HepG2 (cell line): ENCODE measurements around the gene CPNE1. TPM values are rescaled to one million over a fixed set of nuclear protein-coding genes. Genes with fewer than 3 reads are reported as not detected.

Source experiments
- FOXO1 ChIP-seq: sonication (generic); formaldehyde crosslinking; IDR thresholded peaks from 2 replicates; pipeline ENCODE4 v1.4.0; 2020; ENCODE audit warnings: missing genetic modification reagents
- GFI1 ChIP-seq: sonication (generic); formaldehyde crosslinking; IDR thresholded peaks from 2 replicates; pipeline ENCODE4 v1.5.0; 2020; ENCODE audit warnings: missing genetic modification reagents, mild to moderate bottlenecking, borderline replicate concordance
- KDM4B ChIP-seq: sonication (generic); formaldehyde crosslinking; IDR thresholded peaks from 2 replicates; pipeline ENCODE4 v1.4.0; 2020; ENCODE audit warnings: missing genetic modification reagents
- LCORL ChIP-seq, 2 experiments: fragments of 450-650 bp in 1 of 2; sonication (generic) in 1 of 2; formaldehyde crosslinking in 1 of 2; IDR thresholded peaks; 2 replicates each; pipeline versions ENCODE4 v1.5.0 to v1.6.1; 2017 to 2020; ENCODE audit warnings: antibody characterized with exemption in 1 of 2, missing genetic modification reagents in 1 of 2
- PAWR ChIP-seq: sonication (generic); formaldehyde crosslinking; IDR thresholded peaks from 2 replicates; pipeline ENCODE4 v1.4.0; 2020; ENCODE audit warnings: missing genetic modification reagents, mild to moderate bottlenecking, borderline replicate concordance
- PHF21A ChIP-seq: sonication (generic); formaldehyde crosslinking; IDR thresholded peaks from 2 replicates; pipeline ENCODE4 v1.5.0; 2020; ENCODE audit warnings: mild to moderate bottlenecking, missing genetic modification reagents
- POLR2A ChIP-seq, 2 experiments: IDR thresholded peaks; 2 replicates each; pipeline ENCODE4 v1.6.1; 2011; ENCODE audit warnings: low read depth in 2 of 2, low read length in 2 of 2, mild to moderate bottlenecking in 1 of 2, moderate library complexity in 1 of 2; ENCODE audit not compliant: insufficient read depth in 1 of 2
- RBM39 ChIP-seq: fragments of 200-400 bp; formaldehyde crosslinking; IDR thresholded peaks from one replicate; pipeline ENCODE4 v1.6.1; 2018; ENCODE audit warnings: antibody characterized with exemption, mild to moderate bottlenecking, low read depth, low read length; ENCODE audit not compliant: poor library complexity, severe bottlenecking
- SMC3 ChIP-seq: IDR thresholded peaks from 2 replicates; pipeline ENCODE4 v1.6.1; 2011; ENCODE audit warnings: low read length, improper control_type of control experiment
- ZFP1 ChIP-seq: IDR thresholded peaks from 2 replicates; pipeline ENCODE4 v1.6.1; 2016
- ZFY ChIP-seq: sonication (generic); formaldehyde crosslinking; IDR thresholded peaks from 2 replicates; pipeline ENCODE4 v1.4.0; 2020; ENCODE audit warnings: missing genetic modification reagents
- ZNF577 ChIP-seq: sonication (generic); formaldehyde crosslinking; IDR thresholded peaks from 2 replicates; pipeline ENCODE4 v1.4.0; 2020; ENCODE audit warnings: mild to moderate bottlenecking, low read depth, missing genetic modification reagents, borderline replicate concordance
- ZSCAN25 ChIP-seq: sonication (generic); formaldehyde crosslinking; IDR thresholded peaks from 2 replicates; pipeline ENCODE4 v1.8.0; 2022; ENCODE audit warnings: mild to moderate bottlenecking, missing genetic modification reagents
- polyA plus RNA-seq, 8 experiments: library from polyadenylated mRNA; depleted of rRNA in 3 of 8; stranded (reverse) in 7 of 8; unstranded in 1 of 8; fragments of >200 nt; fragmentation: Illumina TruSeq in 4 of 8; extraction: Trizol in 4 of 8; gene quantifications; 2 replicates each; pipeline versions ENCODE4 v1.2.1 to v1.2.3, GENCODE V29; 2011 to 2016; ENCODE audit warnings: low read depth in 4 of 8, missing spikeins in 1 of 8, mixed read lengths in 1 of 8; ENCODE audit not compliant: insufficient read depth in 1 of 8
- total RNA-seq, 5 experiments: library from RNA; depleted of rRNA; stranded (reverse); fragments of >200 nt; fragmentation: Illumina TruSeq; extraction: Trizol; gene quantifications; 2 replicates each; pipeline ENCODE4 v1.2.3, GENCODE V29; 2016; ENCODE audit warnings: low read depth in 1 of 5
- TF ChIP-seq, protein P1 (sequence below): sonication (generic); formaldehyde crosslinking; IDR thresholded peaks from 2 replicates; pipeline ENCODE4 v1.4.0; 2020; ENCODE audit warnings: mild to moderate bottlenecking, missing genetic modification reagents
- TF ChIP-seq, protein P2 (sequence below): sonication (generic); formaldehyde crosslinking; conservative IDR thresholded peaks from 2 replicates; pipeline ENCODE4 v1.8.0; 2022; ENCODE audit warnings: mild to moderate bottlenecking, moderate library complexity, missing genetic modification reagents
- TF ChIP-seq, protein P3 (sequence below): sonication (generic); formaldehyde crosslinking; IDR thresholded peaks from 2 replicates; pipeline ENCODE4 v1.8.1; 2023; ENCODE audit warnings: missing genetic modification reagents, inconsistent platforms, borderline replicate concordance
- TF ChIP-seq, protein P4 (sequence below): sonication (generic); formaldehyde crosslinking; IDR thresholded peaks from 2 replicates; pipeline ENCODE4 v1.4.0; 2020; ENCODE audit warnings: missing genetic modification reagents
- TF ChIP-seq, protein P5 (sequence below): sonication (generic); formaldehyde crosslinking; IDR thresholded peaks from 2 replicates; pipeline ENCODE4 v1.5.1; 2020; ENCODE audit warnings: missing genetic modification reagents, mild to moderate bottlenecking, borderline replicate concordance
- TF ChIP-seq, protein P6 (sequence below): IDR thresholded peaks from 2 replicates; pipeline ENCODE4 v1.6.1; 2016; ENCODE audit warnings: missing genetic modification reagents, missing compliant biosample characterization

CPNE1 gene
- total and polyA plus RNA-seq, 2 of the 13 experiments (the other 11 are each of a cell fraction or from before 2014, with no cell fraction given) = 408 to 431 TPM

DNA sequence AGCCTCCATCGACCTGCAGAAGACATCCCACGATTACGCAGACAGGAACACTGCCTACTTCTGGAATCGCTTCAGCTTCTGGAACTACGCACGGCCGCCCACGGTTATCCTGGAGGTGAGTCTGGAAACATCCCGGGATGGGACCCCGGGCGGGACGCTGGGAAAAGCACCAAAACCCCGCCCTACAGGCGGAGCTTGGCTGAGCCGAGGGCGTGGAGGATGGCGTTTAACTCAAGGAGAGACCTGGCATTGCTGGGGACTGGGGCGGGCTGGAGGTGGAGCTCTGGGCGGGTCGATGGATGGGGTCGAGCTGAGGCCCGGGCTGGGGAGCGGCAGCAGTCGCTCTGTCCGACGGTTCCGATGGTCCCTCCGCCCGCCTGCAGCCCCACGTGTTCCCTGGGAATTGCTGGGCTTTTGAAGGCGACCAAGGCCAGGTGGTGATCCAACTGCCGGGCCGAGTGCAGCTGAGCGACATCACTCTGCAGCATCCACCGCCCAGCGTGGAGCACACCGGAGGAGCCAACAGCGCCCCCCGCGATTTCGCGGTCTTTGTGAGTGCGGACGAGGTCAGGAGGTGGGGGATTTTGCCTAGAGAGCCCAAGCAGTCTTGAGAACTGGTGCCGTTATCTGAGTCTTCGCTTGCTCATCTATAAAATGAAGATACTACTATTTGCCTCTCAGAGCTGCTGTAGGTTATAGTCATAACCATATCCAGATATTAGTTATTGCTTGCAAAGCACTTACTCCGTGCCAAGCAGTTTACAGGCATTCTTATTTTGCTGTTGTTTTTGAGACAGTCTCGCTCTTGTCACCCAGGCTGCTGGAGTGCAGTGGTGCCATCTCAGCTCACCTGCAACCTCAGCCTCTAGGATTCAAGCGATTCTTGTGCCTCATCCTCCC is 45.3 kb downstream of the CPNE1 start (continued):
- TF ChIP-seq KDM4B (CRISPR knock-in tag) (no peak), ZNF577 (CRISPR knock-in tag) (no peak), RBM39 (peak; percentile 97), PAWR (CRISPR knock-in tag) (no peak; the same call in 1 of the 2 replicates), ZFP1 (peak; percentile 93), ZFY (CRISPR knock-in tag) (peak; percentile 85), SMC3 (no peak; the same call in 1 of the 2 replicates), LCORL (IDR thresholded peaks at IDR 0.05) (no peak), LCORL (CRISPR knock-in tag; IDR thresholded peaks at IDR 0.05) (peak; percentile 96), PHF21A (peak; percentile 97), POLR2A (IDR thresholded peaks at IDR 0.05; ENCODE audit: insufficient read depth in 1 of 2, low read depth in 2 of 2, low read length in 2 of 2) (peak in 1 of 2 experiments; percentile 74; a peak in 2 of 4 replicates), GFI1 (CRISPR knock-in tag) (peak; percentile 38; the same call in 1 of the 2 replicates), FOXO1 (CRISPR knock-in tag) (peak; percentile 60), ZSCAN25 (peak; percentile 76)
- TF ChIP-seq, protein P1, sequence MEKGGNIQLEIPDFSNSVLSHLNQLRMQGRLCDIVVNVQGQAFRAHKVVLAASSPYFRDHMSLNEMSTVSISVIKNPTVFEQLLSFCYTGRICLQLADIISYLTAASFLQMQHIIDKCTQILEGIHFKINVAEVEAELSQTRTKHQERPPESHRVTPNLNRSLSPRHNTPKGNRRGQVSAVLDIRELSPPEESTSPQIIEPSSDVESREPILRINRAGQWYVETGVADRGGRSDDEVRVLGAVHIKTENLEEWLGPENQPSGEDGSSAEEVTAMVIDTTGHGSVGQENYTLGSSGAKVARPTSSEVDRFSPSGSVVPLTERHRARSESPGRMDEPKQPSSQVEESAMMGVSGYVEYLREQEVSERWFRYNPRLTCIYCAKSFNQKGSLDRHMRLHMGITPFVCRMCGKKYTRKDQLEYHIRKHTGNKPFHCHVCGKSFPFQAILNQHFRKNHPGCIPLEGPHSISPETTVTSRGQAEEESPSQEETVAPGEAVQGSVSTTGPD = no peak
- TF ChIP-seq, protein P2, sequence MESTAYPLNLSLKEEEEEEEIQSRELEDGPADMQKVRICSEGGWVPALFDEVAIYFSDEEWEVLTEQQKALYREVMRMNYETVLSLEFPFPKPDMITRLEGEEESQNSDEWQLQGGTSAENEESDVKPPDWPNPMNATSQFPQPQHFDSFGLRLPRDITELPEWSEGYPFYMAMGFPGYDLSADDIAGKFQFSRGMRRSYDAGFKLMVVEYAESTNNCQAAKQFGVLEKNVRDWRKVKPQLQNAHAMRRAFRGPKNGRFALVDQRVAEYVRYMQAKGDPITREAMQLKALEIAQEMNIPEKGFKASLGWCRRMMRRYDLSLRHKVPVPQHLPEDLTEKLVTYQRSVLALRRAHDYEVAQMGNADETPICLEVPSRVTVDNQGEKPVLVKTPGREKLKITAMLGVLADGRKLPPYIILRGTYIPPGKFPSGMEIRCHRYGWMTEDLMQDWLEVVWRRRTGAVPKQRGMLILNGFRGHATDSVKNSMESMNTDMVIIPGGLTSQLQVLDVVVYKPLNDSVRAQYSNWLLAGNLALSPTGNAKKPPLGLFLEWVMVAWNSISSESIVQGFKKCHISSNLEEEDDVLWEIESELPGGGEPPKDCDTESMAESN (CRISPR knock-in tag) = peak; percentile 98
- TF ChIP-seq, protein P3, sequence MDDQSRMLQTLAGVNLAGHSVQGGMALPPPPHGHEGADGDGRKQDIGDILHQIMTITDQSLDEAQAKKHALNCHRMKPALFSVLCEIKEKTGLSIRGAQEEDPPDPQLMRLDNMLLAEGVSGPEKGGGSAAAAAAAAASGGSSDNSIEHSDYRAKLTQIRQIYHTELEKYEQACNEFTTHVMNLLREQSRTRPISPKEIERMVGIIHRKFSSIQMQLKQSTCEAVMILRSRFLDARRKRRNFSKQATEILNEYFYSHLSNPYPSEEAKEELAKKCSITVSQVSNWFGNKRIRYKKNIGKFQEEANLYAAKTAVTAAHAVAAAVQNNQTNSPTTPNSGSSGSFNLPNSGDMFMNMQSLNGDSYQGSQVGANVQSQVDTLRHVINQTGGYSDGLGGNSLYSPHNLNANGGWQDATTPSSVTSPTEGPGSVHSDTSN (CRISPR knock-in tag) = peak; percentile 31; the same call in 1 of the 2 replicates
- TF ChIP-seq, protein P4, sequence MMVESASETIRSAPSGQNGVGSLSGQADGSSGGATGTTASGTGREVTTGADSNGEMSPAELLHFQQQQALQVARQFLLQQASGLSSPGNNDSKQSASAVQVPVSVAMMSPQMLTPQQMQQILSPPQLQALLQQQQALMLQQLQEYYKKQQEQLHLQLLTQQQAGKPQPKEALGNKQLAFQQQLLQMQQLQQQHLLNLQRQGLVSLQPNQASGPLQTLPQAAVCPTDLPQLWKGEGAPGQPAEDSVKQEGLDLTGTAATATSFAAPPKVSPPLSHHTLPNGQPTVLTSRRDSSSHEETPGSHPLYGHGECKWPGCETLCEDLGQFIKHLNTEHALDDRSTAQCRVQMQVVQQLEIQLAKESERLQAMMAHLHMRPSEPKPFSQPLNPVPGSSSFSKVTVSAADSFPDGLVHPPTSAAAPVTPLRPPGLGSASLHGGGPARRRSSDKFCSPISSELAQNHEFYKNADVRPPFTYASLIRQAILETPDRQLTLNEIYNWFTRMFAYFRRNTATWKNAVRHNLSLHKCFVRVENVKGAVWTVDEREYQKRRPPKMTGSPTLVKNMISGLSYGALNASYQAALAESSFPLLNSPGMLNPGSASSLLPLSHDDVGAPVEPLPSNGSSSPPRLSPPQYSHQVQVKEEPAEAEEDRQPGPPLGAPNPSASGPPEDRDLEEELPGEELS (CRISPR knock-in tag) = peak; percentile 67; the same call in 1 of the 2 replicates
- TF ChIP-seq, protein P5, sequence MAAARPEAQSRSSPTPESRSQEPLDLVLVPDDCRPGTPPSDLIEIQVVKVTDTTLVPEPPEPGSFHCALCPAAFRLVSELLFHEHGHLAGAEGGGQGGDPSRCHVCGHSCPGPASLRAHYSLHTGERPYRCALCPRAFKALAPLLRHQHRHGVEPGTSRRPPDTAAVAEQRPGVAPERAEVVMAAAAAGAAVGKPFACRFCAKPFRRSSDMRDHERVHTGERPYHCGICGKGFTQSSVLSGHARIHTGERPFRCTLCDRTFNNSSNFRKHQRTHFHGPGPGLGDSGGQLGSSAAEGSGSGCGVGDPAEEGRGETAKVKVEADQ (CRISPR knock-in tag) = peak; percentile 92; the same call in 1 of the 2 replicates
- TF ChIP-seq, protein P6, sequence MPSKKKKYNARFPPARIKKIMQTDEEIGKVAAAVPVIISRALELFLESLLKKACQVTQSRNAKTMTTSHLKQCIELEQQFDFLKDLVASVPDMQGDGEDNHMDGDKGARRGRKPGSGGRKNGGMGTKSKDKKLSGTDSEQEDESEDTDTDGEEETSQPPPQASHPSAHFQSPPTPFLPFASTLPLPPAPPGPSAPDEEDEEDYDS = peak; percentile 95
